HepG2 (cell line): ENCODE results near the gene TOP1. TPM values are rescaled to one million over a fixed set of nuclear protein-coding genes. Genes with fewer than 3 reads are reported as not detected.

Experiments
- ARNT2 ChIP-seq: sonication (generic); formaldehyde crosslinking; IDR thresholded peaks from 2 replicates; pipeline ENCODE4 v1.8.0; 2022; ENCODE audit warnings: mild to moderate bottlenecking, low read depth, missing genetic modification reagents, moderate library complexity
- ETS1 ChIP-seq: sonication (generic); formaldehyde crosslinking; IDR thresholded peaks from 2 replicates; pipeline ENCODE4 v1.4.0; 2020; ENCODE audit warnings: missing genetic modification reagents
- KLF13 ChIP-seq: sonication (generic); formaldehyde crosslinking; IDR thresholded peaks from 2 replicates; pipeline ENCODE4 v1.4.0; 2020; ENCODE audit warnings: mild to moderate bottlenecking, missing genetic modification reagents
- MTF1 ChIP-seq: sonication (generic); formaldehyde crosslinking; IDR thresholded peaks from 2 replicates; pipeline ENCODE4 v1.5.0; 2020; ENCODE audit warnings: missing genetic modification reagents
- MXD1 ChIP-seq: sonication (generic); formaldehyde crosslinking; IDR thresholded peaks from 2 replicates; pipeline ENCODE4 v1.4.0; 2020; ENCODE audit warnings: mild to moderate bottlenecking, missing genetic modification reagents
- PRDM4 ChIP-seq: sonication (generic); formaldehyde crosslinking; IDR thresholded peaks from 2 replicates; pipeline ENCODE4 v1.9.0; 2021; ENCODE audit warnings: missing genetic modification reagents, borderline replicate concordance
- RAD21 ChIP-seq: fragments of 450-650 bp; formaldehyde crosslinking; IDR thresholded peaks from 2 replicates; pipeline ENCODE4 v1.5.0; 2020; ENCODE audit warnings: mild to moderate bottlenecking
- YEATS4 ChIP-seq: sonication (generic); formaldehyde crosslinking; IDR thresholded peaks from 2 replicates; pipeline ENCODE4 v1.4.0; 2020; ENCODE audit warnings: missing genetic modification reagents, borderline replicate concordance
- YY1 ChIP-seq: IDR thresholded peaks from 2 replicates; pipeline ENCODE4 v1.6.1; 2011; ENCODE audit warnings: low read length, low read depth, moderate library complexity, mild to moderate bottlenecking; ENCODE audit not compliant: insufficient read depth, insufficient replicate concordance
- ZNF354B ChIP-seq: sonication (generic); formaldehyde crosslinking; IDR thresholded peaks from 2 replicates; pipeline ENCODE4 v1.8.0; 2022; ENCODE audit warnings: mild to moderate bottlenecking, missing genetic modification reagents
- ZNF407 ChIP-seq: sonication (generic); formaldehyde crosslinking; IDR thresholded peaks from one replicate; pipeline ENCODE4 v1.5.1; 2020; ENCODE audit warnings: mild to moderate bottlenecking, missing genetic modification reagents; ENCODE audit errors: not compliant biosample characterization
- ZNF513 ChIP-seq: sonication (generic); formaldehyde crosslinking; conservative IDR thresholded peaks from 2 replicates; pipeline ENCODE4 v1.5.0; 2020; ENCODE audit warnings: missing genetic modification reagents
- ZNF746 ChIP-seq: sonication (generic); formaldehyde crosslinking; IDR thresholded peaks from 2 replicates; pipeline ENCODE4 v1.8.0; 2022; ENCODE audit warnings: mild to moderate bottlenecking, missing genetic modification reagents
- ZNF768 ChIP-seq: sonication (generic); formaldehyde crosslinking; IDR thresholded peaks from 2 replicates; pipeline ENCODE4 v1.4.0; 2020; ENCODE audit warnings: missing genetic modification reagents
- polyA plus RNA-seq, 8 experiments: library from polyadenylated mRNA; depleted of rRNA in 3 of 8; stranded (reverse) in 7 of 8; unstranded in 1 of 8; fragments of >200 nt; fragmentation: Illumina TruSeq in 4 of 8; extraction: Trizol in 4 of 8; gene quantifications; 2 replicates each; pipeline versions ENCODE4 v1.2.1 to v1.2.3, GENCODE V29; 2011 to 2016; ENCODE audit warnings: low read depth in 4 of 8, missing spikeins in 1 of 8, mixed read lengths in 1 of 8; ENCODE audit not compliant: insufficient read depth in 1 of 8
- total RNA-seq, 5 experiments: library from RNA; depleted of rRNA; stranded (reverse); fragments of >200 nt; fragmentation: Illumina TruSeq; extraction: Trizol; gene quantifications; 2 replicates each; pipeline ENCODE4 v1.2.3, GENCODE V29; 2016; ENCODE audit warnings: low read depth in 1 of 5

TOP1 gene
- total and polyA plus RNA-seq, 2 of the 13 experiments (the other 11 are each of a cell fraction or from before 2014, with no cell fraction given) = 10.2 to 19.4 TPM

DNA sequence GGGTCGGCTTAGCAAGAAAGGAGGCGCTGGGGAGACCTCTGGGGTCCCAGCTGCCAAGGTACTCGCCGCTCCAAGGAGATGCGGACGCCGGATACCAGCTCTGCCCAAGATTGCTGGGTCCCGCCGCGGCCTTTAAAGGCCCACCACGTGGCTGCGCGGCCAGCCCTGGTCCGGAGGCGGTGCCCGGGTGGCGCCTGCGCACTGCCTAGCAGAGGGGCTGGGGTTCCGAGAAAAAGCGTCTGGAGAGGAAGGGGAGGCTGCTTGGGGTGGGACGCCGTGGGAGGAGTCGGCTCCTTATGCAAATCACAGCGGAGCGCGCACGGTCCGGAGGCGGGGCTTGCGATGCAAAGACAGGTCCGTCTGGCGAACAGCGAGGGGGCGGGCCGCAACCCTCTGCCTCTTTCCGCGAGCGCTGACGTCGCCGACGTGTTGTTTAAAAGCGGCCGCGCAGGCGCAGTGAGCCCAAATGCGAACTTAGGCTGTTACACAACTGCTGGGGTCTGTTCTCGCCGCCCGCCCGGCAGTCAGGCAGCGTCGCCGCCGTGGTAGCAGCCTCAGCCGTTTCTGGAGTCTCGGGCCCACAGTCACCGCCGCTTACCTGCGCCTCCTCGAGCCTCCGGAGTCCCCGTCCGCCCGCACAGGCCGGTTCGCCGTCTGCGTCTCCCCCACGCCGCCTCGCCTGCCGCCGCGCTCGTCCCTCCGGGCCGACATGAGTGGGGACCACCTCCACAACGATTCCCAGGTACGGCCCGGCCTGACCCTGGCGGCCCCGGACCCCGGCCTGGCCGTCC lies at the start of gene TOP1 (continued):
- TF ChIP-seq MXD1 (peak; percentile 92), ZNF768 (CRISPR knock-in tag) (peak; percentile 23; the same call in 1 of the 2 replicates), PRDM4 (CRISPR knock-in tag) (peak; percentile 75), ZNF513 (CRISPR knock-in tag) (peak; percentile 98), ZNF746 (CRISPR knock-in tag) (no peak; the same call in 1 of the 2 replicates), KLF13 (CRISPR knock-in tag) (0 out of 2 replicates have a peak, but pooled peaks have one; percentile 76), ETS1 (peak; percentile 32), RAD21 (peak; percentile 71), MTF1 (CRISPR knock-in tag) (peak; percentile 37; the same call in 1 of the 2 replicates), ZNF407 (CRISPR knock-in tag) (peak; percentile 13), ARNT2 (CRISPR knock-in tag) (peak; percentile 95), YY1 (peak; percentile 44), ZNF354B (peak; percentile 98), YEATS4 (peak; percentile 96)
